Measurements from ENCODE around the gene CTSZ. TPM values are rescaled to one million over a fixed set of nuclear protein-coding genes. Genes with fewer than 3 reads are reported as not detected.

The CTSZ gene
- total and polyA plus RNA-seq, 10 of the 15 experiments (the other 5 are each of a cell fraction or from before 2014, with no cell fraction given) = 6.0 to 301 (median 154) TPM

GRCh38 chr20:59042796-59043631 is 36.0 kb upstream of the CTSZ start (continued):
- TF ChIP-seq ZNF592 (IDR thresholded peaks at IDR 0.05) (no peak), TCF7 (IDR thresholded peaks at IDR 0.05; ENCODE audit: borderline replicate concordance) (no peak), EGR1 (IDR thresholded peaks at IDR 0.05; ENCODE audit: borderline replicate concordance in 1 of 2, low read depth in 2 of 2, low read length in 2 of 2) (peak; percentile 48 to 66; a peak in 1 of 3 replicates), PML (IDR thresholded peaks at IDR 0.05; ENCODE audit: low read length) (no peak; the same call in 1 of the 2 replicates), IKZF2 (IDR thresholded peaks at IDR 0.05) (no peak), STAT1 (conservative IDR thresholded peaks at IDR 0.05) (no peak), EZH2 (IDR thresholded peaks at IDR 0.05; ENCODE audit: borderline replicate concordance, control insufficient read depth, low read depth, low read length) (no peak), CEBPZ (IDR thresholded peaks at IDR 0.05; ENCODE audit: low read depth, low read length) (no peak), CTCF (IDR thresholded peaks at IDR 0.05 in 2 of 3, conservative IDR thresholded peaks at IDR 0.05 in 1 of 3; ENCODE audit: control insufficient read depth in 2 of 3, extremely low read depth in 1 of 3, insufficient read depth in 1 of 3, low read depth in 3 of 3, low read length in 3 of 3) (no peak), MTA3 (IDR thresholded peaks at IDR 0.05; ENCODE audit: borderline replicate concordance, low read length) (no peak), SKIL (IDR thresholded peaks at IDR 0.05; ENCODE audit: low read depth, poor library complexity, severe bottlenecking) (no peak), ZNF207 (IDR thresholded peaks at IDR 0.05; ENCODE audit: borderline replicate concordance) (peak; percentile 47; the same call in 1 of the 2 replicates)

All from GM12878 (cell line).